GM23248 (cell line): ENCODE data around the gene ACP1. TPM values are rescaled to one million over a fixed set of nuclear protein-coding genes. Genes with fewer than 3 reads are reported as not detected.

Source experiments
- DNase-seq: peaks from one replicate; pipeline ENCODE4 v3.0.0-alpha.2; 2015
- H2AFZ ChIP-seq: fragments of 200-600 bp; sonication (generic); 2 replicates; pipeline ENCODE4 v1.6.1; 2016; ENCODE audit warnings: antibody characterized with exemption
- H3F3A ChIP-seq: fragments of 200-600 bp; sonication (generic); 2 replicates; pipeline ENCODE4 v1.6.1; 2016; ENCODE audit warnings: mild to moderate bottlenecking, antibody characterized with exemption, mixed run types; ENCODE audit not compliant: insufficient read depth
- H3K27ac ChIP-seq: fragments of 200-600 bp; sonication (generic); 2 replicates; pipeline ENCODE4 v1.5.1; 2016; ENCODE audit warnings: mild to moderate bottlenecking
- H3K27me3 ChIP-seq: fragments of 200-600 bp; sonication (generic); replicated peaks from 2 replicates; pipeline ENCODE4 v1.6.1; 2016; ENCODE audit warnings: mild to moderate bottlenecking; ENCODE audit not compliant: insufficient read depth
- H3K36me3 ChIP-seq: fragments of 200-600 bp; sonication (generic); 2 replicates; pipeline ENCODE4 v1.6.1; 2016; ENCODE audit warnings: low read depth, mild to moderate bottlenecking
- H3K4me1 ChIP-seq: fragments of 200-600 bp; sonication (generic); 2 replicates; pipeline ENCODE4 v1.6.1; 2016; ENCODE audit warnings: mild to moderate bottlenecking; ENCODE audit not compliant: insufficient read depth
- H3K4me2 ChIP-seq: fragments of 200-600 bp; sonication (generic); one replicate; pipeline ENCODE4 v1.6.1; 2016; ENCODE audit warnings: mild to moderate bottlenecking; ENCODE audit not compliant: unreplicated experiment
- H3K4me3 ChIP-seq: fragments of 200-600 bp; sonication (generic); 2 replicates; pipeline ENCODE4 v1.5.1; 2016; ENCODE audit warnings: mild to moderate bottlenecking
- H3K79me2 ChIP-seq: fragments of 200-600 bp; sonication (generic); 2 replicates; pipeline ENCODE4 v1.6.1; 2016; ENCODE audit warnings: mild to moderate bottlenecking; ENCODE audit not compliant: insufficient read depth
- H3K9ac ChIP-seq: fragments of 200-600 bp; sonication (generic); 2 replicates; pipeline ENCODE4 v1.6.1; 2016; ENCODE audit warnings: mild to moderate bottlenecking
- H3K9me2 ChIP-seq: fragments of 200-600 bp; sonication (generic); 2 replicates; pipeline ENCODE4 v1.6.1; 2016; ENCODE audit warnings: mixed run types, mild to moderate bottlenecking, moderate library complexity; ENCODE audit not compliant: insufficient read depth
- H3K9me3 ChIP-seq: fragments of 200-600 bp; sonication (generic); one replicate; pipeline ENCODE4 v1.6.1; 2017; ENCODE audit warnings: low read depth
- H4K20me1 ChIP-seq: fragments of 200-600 bp; sonication (generic); 2 replicates; pipeline ENCODE4 v1.6.0; 2016; ENCODE audit not compliant: insufficient read depth
- EZH2 ChIP-seq: fragments of 200-600 bp; sonication (generic); IDR thresholded peaks from 2 replicates; pipeline ENCODE4 v1.6.1; 2018; ENCODE audit warnings: antibody characterized with exemption, mild to moderate bottlenecking; ENCODE audit not compliant: insufficient read depth, poor library complexity, severe bottlenecking
- EZH2phosphoT487 ChIP-seq: fragments of 200-600 bp; sonication (generic); IDR thresholded peaks from 2 replicates; pipeline ENCODE4 v1.6.1; 2018; ENCODE audit warnings: antibody characterized with exemption, moderate library complexity, mild to moderate bottlenecking, low read depth; ENCODE audit not compliant: insufficient read depth
- WGBS, 2 experiments: methylation state at CpG; one replicate each; pipeline ENCODE4 v1.1.6; 2015 to 2017; ENCODE audit warnings: low lambda C conversion rate in 2 of 2, low coverage in 1 of 2; ENCODE audit errors: missing lambda C conversion rate in 2 of 2; 5-methylcytosine and 5-hydroxymethylcytosine counted together
- in situ Hi-C: fragments of 300-500 bp; cut with MboI; formaldehyde crosslinking; loops from 2 replicates; pipeline ENCODE4 v1.15.0; 2020
- polyA plus RNA-seq: library from polyadenylated mRNA; unstranded; fragments of >200 nt; fragmentation: Nextera tagmentation; extraction: Ambion mirVana; gene quantifications from 2 replicates; pipeline ENCODE4 v1.2.1, GENCODE V29; 2016
- total RNA-seq: library from RNA; depleted of rRNA; stranded (reverse); fragments of >200 nt; shearing (Covaris generic); gene quantifications from 2 replicates; pipeline ENCODE4 v1.2.3, GENCODE V29; 2014

Gene ACP1
- total and polyA plus RNA-seq, 2 experiments from 2014 or later = 116 to 156 TPM

GRCh38 chr2:260507-261161 lies 4.1 kb upstream of the ACP1 start:
- TF ChIP-seq EZH2 = no peak
- no peak for TF ChIP-seq EZH2phosphoT487
- H3K79me2 ChIP-seq = peaks cover 26% of the 10 kb centered on the region
- H3K9ac ChIP-seq = no peak overlapping the region
- H3K4me3 ChIP-seq = no peak overlapping the region
- H3K9me3 ChIP-seq = no peaks in the 10 kb centered on the region
- no peak overlapping the region for H3K27ac ChIP-seq
- H3K27me3 ChIP-seq = no peaks in the 10 kb centered on the region
- no peak overlapping the region for H3K4me2 ChIP-seq
- no peaks in the 10 kb centered on the region for H3F3A ChIP-seq
- H4K20me1 ChIP-seq = no peaks in the 10 kb centered on the region
- H3K36me3 ChIP-seq = 0 out of 2 replicates have a peak, but pooled peaks cover 8% of the 10 kb centered on the region
- DNase-seq = no peak
- in situ Hi-C loops = no loop called here
- peaks cover under 1% of the 10 kb centered on the region for H3K4me1 ChIP-seq
- no peaks in the 10 kb centered on the region for H3K9me2 ChIP-seq
- H2AFZ ChIP-seq = no peak overlapping the region
- 75 to 77% methylated on average over 6 of the region's 6 CpGs for WGBS, 2 experiments

GRCh38 chr2:262117-262516 lies 2.6 kb upstream of the ACP1 start:
- Histone ChIP-seq H3K9me3 (no peaks in the 10 kb centered on the region), H3K27me3 (no peaks in the 10 kb centered on the region), H3K9ac (no peak overlapping the region), H2AFZ (no peak overlapping the region), H3K4me3 (no peak overlapping the region), H3K4me2 (no peak overlapping the region), H3K79me2 (peaks cover 41% of the 10 kb centered on the region), H3K4me1 (peaks cover 7% of the 10 kb centered on the region), H3K27ac (no peak overlapping the region), H3F3A (no peaks in the 10 kb centered on the region), H3K36me3 (0 out of 2 replicates have a peak, but pooled peaks cover 8% of the 10 kb centered on the region), H3K9me2 (no peaks in the 10 kb centered on the region), H4K20me1 (no peaks in the 10 kb centered on the region)
- TF ChIP-seq EZH2phosphoT487 = no peak
- no peak for TF ChIP-seq EZH2
- DNase-seq = no peak
- 93 to 97% methylated on average over 3 of the region's 3 CpGs for WGBS, 2 experiments
- in situ Hi-C loops = no loop called here

GRCh38 chr2:263022-263738 lies 1.6 kb upstream of the ACP1 start:
- Histone ChIP-seq H3K4me1 (peaks cover 7% of the 10 kb centered on the region), H3K79me2 (peaks cover 51% of the 10 kb centered on the region), H3K27ac (no peak overlapping the region)

GRCh38 chr2:263774-264492 lies 814 bp upstream of the ACP1 start, which contains the start of gene SH3YL1:
SH3YL1 (minus strand) TSS chr2:264032; CDS start chr2:263984, 48 bp downstream.
- in situ Hi-C loops = no loop called here
- peaks cover 59% of the 10 kb centered on the region for H3K79me2 ChIP-seq

More at GRCh38 chr2:263022-263738, 1.6 kb upstream of the ACP1 start:
- no peaks in the 10 kb centered on the region for H3K9me2 ChIP-seq
- TF ChIP-seq EZH2phosphoT487 (no peak), EZH2 (no peak)
- 44 to 56% methylated on average over 31 to 42 of the region's 42 CpGs for WGBS, 2 experiments
- H3K36me3 ChIP-seq = 0 out of 2 replicates have a peak, but pooled peaks cover 2% of the 10 kb centered on the region
- no peaks in the 10 kb centered on the region for H3K9me3 ChIP-seq
- peak overlapping the region; percentile 100 for H3K4me3 ChIP-seq
- no peak for DNase-seq
- H4K20me1 ChIP-seq = 0 out of 2 replicates have a peak, but pooled peaks cover 5% of the 10 kb centered on the region
- no peaks in the 10 kb centered on the region for H3K27me3 ChIP-seq
- H3K4me2 ChIP-seq = peak overlapping the region; percentile 95
- no peaks in the 10 kb centered on the region for H3F3A ChIP-seq
- in situ Hi-C loops = no loop called here
- peak overlapping the region; percentile 100 for H3K9ac ChIP-seq
- peak overlapping the region; percentile 92 for H2AFZ ChIP-seq

More at GRCh38 chr2:263774-264492, 814 bp upstream of the ACP1 start, which contains the start of gene SH3YL1:
- WGBS, 2 experiments = 3 to 4% methylated on average over 43 to 67 of the region's 77 CpGs
- peak within 1 kb of the TSS; percentile 99 for H3K4me2 ChIP-seq
- H3K4me3 ChIP-seq = peak within 1 kb of the TSS; percentile 100
- no peaks in the 10 kb centered on the region for H3K9me2 ChIP-seq
- TF ChIP-seq EZH2phosphoT487 = no peak
- TF ChIP-seq EZH2 = no peak
- peak within 1 kb of the TSS; percentile 100 for H3K9ac ChIP-seq
- peak within 1 kb of the TSS; percentile 92 for H2AFZ ChIP-seq
- DNase-seq = peak; percentile 56
- no peaks in the 10 kb centered on the region; the same call in 1 of the 2 replicates for H3F3A ChIP-seq
- H3K36me3 ChIP-seq = no peaks in the 10 kb centered on the region
- no peaks in the 10 kb centered on the region for H3K27me3 ChIP-seq
- no peaks in the 10 kb centered on the region for H3K9me3 ChIP-seq
- peaks cover 7% of the 10 kb centered on the region for H3K4me1 ChIP-seq
- H3K27ac ChIP-seq = peak within 1 kb of the TSS; percentile 81
- peaks cover 8% of the 10 kb centered on the region; the same call in 1 of the 2 replicates for H4K20me1 ChIP-seq
